ENCODE measurements around the gene TRAF2.

Gene TRAF2

GRCh38 chr9:136849038-136849959 is 37.0 kb upstream of the TRAF2 start, which contains the start of gene PHPT1:
Gene PHPT1 (plus strand): TSS chr9:136849409. CDS start chr9:136849431, 22 bp downstream.
- ChIA-PET CTCF (interaction anchor here (1.0 kb wide), 2 partner anchors 17 to 180 kb away, joined by 3 read pairs; partner anchors contain the start of gene EDF1), POLR2A (ENCODE audit: low non-redundant PET) (interaction anchor here (0.6 to 1.0 kb wide), 2 partner anchors 12 to 29 kb away, joined by 4 read pairs; no protein-coding TSS in a partner anchor)
- peak; percentile 100 for DNase-seq (ENCODE audit: low spot score)
- H3K27ac ChIP-seq = peak within 1 kb of the TSS; percentile 98
- TF ChIP-seq, protein P1, sequence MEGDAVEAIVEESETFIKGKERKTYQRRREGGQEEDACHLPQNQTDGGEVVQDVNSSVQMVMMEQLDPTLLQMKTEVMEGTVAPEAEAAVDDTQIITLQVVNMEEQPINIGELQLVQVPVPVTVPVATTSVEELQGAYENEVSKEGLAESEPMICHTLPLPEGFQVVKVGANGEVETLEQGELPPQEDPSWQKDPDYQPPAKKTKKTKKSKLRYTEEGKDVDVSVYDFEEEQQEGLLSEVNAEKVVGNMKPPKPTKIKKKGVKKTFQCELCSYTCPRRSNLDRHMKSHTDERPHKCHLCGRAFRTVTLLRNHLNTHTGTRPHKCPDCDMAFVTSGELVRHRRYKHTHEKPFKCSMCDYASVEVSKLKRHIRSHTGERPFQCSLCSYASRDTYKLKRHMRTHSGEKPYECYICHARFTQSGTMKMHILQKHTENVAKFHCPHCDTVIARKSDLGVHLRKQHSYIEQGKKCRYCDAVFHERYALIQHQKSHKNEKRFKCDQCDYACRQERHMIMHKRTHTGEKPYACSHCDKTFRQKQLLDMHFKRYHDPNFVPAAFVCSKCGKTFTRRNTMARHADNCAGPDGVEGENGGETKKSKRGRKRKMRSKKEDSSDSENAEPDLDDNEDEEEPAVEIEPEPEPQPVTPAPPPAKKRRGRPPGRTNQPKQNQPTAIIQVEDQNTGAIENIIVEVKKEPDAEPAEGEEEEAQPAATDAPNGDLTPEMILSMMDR (conservative IDR thresholded peaks at IDR 0.05; ENCODE audit: low read depth) = no peak

GRCh38 chr9:136849960-136850865 is 36.1 kb upstream of the TRAF2 start:
- ChIA-PET POLR2A (ENCODE audit: low non-redundant PET) (interaction anchor here (0.6 kb wide), 2 partner anchors 32 to 88 kb away, joined by 3 read pairs; no protein-coding TSS in a partner anchor), CTCF (interaction anchor here (0.5 to 1.0 kb wide), 3 partner anchors 121 to 180 kb away, joined by 3 to 4 read pairs (median 3); no protein-coding TSS in a partner anchor)
- no peak for DNase-seq (ENCODE audit: low spot score)
- peak overlapping the region; percentile 98 for H3K27ac ChIP-seq
- TF ChIP-seq, protein P1 (conservative IDR thresholded peaks at IDR 0.05; ENCODE audit: low read depth) = no peak

- DNase-seq (ENCODE audit: low spot score) = no peak
- TF ChIP-seq, protein P1 (conservative IDR thresholded peaks at IDR 0.05; ENCODE audit: low read depth) = no peak
- peak overlapping the region; percentile 98 for H3K27ac ChIP-seq
- ChIA-PET POLR2A (ENCODE audit: low non-redundant PET) (interaction anchor here (0.6 kb wide), 2 partner anchors 31 to 89 kb away, joined by 3 read pairs; no protein-coding TSS in a partner anchor), CTCF (interaction anchor here (0.6 to 0.7 kb wide), 3 partner anchors 85 to 184 kb away, joined by 3 read pairs; no protein-coding TSS in a partner anchor)
Measured at GRCh38 chr9:136850866-136851775, 35.2 kb upstream of the TRAF2 start.

DNA sequence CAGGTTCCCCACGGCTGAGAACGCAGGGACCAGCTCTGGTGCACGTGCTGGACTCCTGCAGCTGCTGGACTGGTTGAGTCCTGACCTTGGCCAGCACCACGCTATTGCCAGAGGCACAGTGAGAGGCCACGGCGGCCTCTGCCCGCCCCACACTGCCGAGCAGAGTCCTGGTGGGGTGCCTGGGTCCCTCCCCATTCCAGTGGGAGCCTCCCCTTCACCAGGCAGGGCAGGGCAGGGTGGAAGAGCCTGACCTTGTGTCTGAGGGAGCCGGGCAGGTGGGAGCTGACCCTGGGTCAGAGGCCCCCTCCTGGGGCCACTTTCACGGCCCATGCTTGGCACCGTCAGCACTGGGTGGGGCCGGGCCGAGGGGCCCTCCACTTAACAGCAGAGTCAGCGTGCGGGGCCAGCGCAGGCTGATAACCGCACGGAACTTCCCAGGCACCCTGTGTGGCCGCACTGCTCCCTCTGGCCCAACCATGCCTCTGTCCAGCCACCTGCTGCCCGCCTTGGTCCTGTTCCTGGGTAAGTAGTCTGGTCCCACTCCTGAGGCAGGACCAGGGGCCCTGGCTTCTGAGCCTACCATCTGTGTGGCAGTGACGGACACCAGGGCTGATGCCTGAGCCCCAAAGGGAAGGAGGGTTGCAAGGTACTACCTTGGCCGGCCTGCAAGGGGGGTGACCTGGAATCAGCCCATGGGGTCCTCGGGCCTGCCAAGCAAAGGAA is 34.2 kb upstream of the TRAF2 start, which contains the start of gene MAMDC4:
Gene MAMDC4, plus strand, starts transcription at position 406 of the 723 bp plus-strand sequence. Its CDS starts 71 bp downstream, at position 477.
- CTCF ChIA-PET = interaction anchor here (0.7 kb wide), 1 partner anchor 183 kb away, joined by 3 read pairs; no protein-coding TSS in a partner anchor
- TF ChIP-seq, protein P1 (conservative IDR thresholded peaks at IDR 0.05; ENCODE audit: low read depth) = no peak
- POLR2A ChIA-PET (ENCODE audit: low non-redundant PET) = no interaction called here
- DNase-seq (ENCODE audit: low spot score) = no peak
- H3K27ac ChIP-seq = peak within 1 kb of the TSS; percentile 98
